GM21423 (cell line): ENCODE data around the gene RHBDD2.
A peak's percentile ranks its signal among the peaks of the same experiment; 100 is the strongest.
"Not testable (repeated sequence)": the region's sequence is repeated elsewhere in the genome, so short reads cannot be mapped to it uniquely, and the experiment has no call there.

Experiments
- ATAC-seq: cut with Tn5 transposase; IDR thresholded peaks from one replicate; pipeline ENCODE4 v1.9.1; 2021; ENCODE audit warnings: mild to moderate bottlenecking, moderate library complexity; ENCODE audit not compliant: unreplicated experiment

RHBDD2 gene

DNA sequence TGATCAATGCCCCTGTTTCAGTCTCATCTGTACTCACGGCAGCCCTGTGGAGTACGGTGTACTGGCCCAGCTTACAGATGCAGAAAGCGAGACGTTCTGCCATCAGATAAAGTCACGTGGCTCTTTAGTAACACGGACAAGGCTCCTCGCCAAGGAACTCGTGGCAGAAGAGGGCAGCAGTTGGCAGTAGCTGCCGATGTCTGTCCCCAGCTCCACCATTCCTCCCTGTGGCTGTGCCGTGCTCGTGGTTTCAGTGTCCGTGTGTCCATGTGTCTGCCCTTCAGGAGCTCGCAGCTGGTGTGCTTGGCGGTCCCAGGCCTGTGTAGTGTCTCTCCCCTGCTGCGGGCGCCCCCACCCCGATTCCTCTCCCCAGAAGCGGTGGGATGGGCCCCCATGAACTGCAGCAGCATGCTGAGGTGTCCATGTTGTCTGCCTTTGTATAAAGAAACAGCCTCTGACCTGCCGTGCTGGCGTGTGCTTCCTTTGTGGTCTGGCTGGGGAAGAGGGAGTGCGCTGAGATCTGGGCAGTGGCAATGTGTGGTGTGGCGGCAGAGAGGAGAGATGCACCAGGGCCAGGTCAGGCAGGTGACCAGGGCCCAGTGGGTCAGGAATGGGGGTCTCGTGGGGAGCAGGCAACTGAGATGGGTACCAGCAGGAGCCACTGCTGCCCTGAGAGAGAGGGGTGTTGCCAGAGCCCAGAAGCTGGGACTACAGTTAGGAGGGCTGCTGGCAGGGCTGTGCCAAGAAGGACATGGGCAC lies 9.8 kb downstream of the RHBDD2 start:
- ATAC-seq, result no peak

- no peak for ATAC-seq
Measured at GRCh38 chr7:75889223-75889825, 10.5 kb downstream of the RHBDD2 start.

DNA sequence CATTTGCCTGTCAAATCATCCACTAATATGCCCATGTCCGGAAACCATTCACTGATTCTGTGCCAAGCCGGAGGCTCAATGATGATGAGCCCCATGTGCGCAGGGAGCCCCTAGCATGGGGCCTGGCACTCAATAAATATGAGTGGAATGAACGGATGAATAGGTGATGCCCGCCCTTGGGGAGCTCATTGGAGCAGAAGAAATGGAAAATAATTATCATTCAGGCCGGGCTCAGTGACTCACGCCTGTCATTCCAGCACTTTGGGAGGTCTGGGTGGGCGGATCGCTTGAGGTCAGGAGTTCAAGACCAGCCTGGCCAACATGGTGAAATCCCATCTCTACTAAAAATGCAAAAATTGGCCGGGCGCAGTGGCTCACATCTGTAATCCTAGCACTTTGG lies 11.0 kb downstream of the RHBDD2 start:
- no peak for ATAC-seq

GRCh38 chr7:75891237-75891636 lies 12.4 kb downstream of the RHBDD2 start:
- not testable (repeated sequence) for ATAC-seq

GRCh38 chr7:75891815-75892411 lies 13.1 kb downstream of the RHBDD2 start:
- ATAC-seq, result no peak

- no peak for ATAC-seq
Measured at GRCh38 chr7:75892634-75893272, 13.9 kb downstream of the RHBDD2 start.

DNA sequence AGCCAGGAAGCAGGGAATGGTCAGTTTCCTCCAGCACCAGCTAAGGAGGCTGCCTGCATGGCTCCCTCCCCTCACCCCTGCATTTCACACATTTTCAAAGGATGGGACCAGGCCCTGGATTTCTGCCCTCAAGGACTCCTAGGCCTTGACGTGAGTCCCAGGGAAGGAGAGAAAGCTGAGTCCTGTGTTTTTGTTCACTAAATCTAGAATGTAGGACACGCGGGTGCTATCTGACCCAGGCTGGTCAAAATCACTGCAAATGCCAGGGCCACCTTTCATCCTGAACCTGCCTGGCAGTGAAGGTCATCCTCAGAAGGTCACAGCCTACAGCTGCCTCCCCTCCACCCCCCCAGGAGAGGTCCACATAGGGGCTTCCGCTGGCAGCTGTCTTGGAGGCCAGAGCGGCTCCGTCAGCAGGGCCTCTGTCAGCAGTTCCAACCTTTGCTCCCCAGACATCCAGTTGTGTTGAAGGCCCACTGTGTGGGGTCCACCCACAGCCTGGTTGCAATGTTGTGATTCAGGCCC lies 18.0 kb downstream of the RHBDD2 start:
- ATAC-seq, result no peak

GRCh38 chr7:75900617-75901315 lies 21.9 kb downstream of the RHBDD2 start:
- no peak for ATAC-seq

GRCh38 chr7:75905785-75906604 lies 27.2 kb downstream of the RHBDD2 start:
- no peak for ATAC-seq

DNA sequence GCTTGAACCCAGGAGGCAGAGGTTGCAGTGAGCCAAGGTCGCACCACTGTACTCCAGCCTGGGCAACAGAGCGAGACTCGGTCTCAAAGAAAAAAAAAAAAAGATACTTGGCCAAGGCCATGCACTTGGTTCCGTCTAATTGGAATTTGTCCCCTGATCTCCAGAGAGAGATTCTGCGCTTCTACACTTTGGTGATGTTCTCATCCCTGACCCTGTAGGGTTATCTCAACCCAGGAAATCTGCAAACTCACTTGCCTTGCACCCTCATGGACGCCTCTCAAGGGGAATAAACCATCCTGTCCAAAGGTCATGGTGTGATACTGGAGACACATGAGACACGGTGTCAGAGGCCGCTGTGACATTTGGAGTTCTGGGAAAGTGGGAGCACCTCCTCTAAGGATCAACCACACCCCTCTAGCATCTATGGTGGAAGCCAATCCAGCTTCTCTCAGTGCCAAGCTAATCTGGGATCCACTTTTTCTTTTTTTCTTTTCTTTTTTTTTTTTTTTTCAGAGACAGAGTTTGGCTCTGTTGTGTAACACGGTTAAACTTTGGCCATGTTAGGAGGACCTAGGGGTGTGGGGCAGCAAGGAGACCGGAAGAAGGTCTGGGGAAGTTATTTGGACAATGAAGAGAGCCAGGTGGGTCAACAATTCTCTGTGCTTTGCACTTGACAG lies 28.3 kb downstream of the RHBDD2 start:
- ATAC-seq, result no peak

GRCh38 chr7:75907668-75908039 lies 28.8 kb downstream of the RHBDD2 start:
- not testable (repeated sequence) for ATAC-seq

DNA sequence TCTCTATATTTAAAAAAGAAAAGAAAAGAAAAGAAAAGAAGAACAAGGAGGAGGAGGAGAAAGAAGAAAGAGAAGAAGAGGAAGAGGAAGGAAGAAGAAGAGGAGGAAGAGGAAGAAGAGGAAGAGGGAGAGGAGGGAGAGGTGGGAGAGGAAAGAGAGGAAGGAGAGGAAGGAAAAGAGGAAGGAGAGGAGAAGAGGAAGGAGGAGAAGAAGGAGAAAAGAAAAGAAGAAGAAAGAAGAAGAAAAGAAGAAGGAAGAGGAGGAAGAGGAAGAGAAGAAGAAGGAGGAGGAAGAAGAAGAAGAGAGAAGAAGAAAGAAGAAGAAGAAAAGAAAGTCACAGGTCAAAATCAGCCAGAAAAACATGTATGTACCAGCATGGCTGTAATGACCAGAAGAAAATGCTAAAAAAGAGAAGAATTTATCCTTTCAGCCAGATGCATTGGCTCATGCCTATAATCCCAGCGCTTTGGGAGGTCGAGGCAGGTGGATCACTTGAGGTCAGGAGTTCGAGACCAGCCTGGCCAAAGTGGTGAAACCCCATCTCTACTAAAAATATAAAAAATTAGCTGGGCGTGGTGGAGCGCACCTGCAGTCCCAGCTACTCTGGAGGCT lies 30.8 kb downstream of the RHBDD2 start:
- ATAC-seq, result no peak

DNA sequence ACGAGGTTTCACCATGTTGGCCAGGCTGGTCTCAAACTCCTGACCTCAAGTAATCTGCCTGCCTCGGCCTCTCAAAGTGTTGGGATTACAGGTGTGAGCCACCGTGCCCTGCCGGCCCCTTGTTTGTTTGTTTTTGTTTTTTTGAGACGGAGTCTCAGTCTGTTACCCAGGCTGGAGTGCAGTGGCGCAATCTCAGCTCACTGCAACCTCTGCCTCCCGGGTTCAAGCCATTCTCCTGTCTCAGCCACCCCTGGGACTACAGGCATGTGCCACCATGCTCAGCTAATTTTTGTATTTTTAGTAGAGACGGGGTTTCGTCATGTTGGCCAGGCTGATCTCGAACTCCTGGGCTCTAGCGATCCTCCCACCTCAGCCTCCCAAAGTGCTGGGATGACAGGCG lies 32.4 kb downstream of the RHBDD2 start:
- ATAC-seq, result not testable (repeated sequence)

DNA sequence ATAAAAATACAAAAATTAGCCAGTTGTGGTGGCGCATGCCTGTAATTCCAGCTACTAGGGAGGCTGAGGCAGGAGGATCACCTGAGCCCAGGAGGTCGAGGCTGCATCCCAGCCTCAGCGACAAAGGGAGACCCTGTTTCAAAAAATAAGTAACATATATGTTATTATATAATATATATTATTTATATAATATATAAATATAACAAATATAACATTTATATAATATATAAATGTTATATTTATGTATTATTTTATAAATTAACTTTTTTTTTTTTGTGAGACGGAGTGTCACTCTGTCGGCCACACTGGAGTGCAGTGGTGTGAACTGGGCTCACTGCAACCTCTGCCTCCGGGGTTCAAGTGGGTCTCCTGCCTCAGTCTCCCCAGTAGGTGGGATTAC lies 34.6 kb downstream of the RHBDD2 start:
- no peak for ATAC-seq

GRCh38 chr7:75914169-75914654 lies 35.4 kb downstream of the RHBDD2 start:
- no peak for ATAC-seq

GRCh38 chr7:75914655-75915415 lies 36.0 kb downstream of the RHBDD2 start, which contains the start of gene POR:
POR (plus strand) TSS chr7:75915155; CDS start chr7:75954002, 38,847 bp downstream.
- ATAC-seq, result peak; percentile 91

DNA sequence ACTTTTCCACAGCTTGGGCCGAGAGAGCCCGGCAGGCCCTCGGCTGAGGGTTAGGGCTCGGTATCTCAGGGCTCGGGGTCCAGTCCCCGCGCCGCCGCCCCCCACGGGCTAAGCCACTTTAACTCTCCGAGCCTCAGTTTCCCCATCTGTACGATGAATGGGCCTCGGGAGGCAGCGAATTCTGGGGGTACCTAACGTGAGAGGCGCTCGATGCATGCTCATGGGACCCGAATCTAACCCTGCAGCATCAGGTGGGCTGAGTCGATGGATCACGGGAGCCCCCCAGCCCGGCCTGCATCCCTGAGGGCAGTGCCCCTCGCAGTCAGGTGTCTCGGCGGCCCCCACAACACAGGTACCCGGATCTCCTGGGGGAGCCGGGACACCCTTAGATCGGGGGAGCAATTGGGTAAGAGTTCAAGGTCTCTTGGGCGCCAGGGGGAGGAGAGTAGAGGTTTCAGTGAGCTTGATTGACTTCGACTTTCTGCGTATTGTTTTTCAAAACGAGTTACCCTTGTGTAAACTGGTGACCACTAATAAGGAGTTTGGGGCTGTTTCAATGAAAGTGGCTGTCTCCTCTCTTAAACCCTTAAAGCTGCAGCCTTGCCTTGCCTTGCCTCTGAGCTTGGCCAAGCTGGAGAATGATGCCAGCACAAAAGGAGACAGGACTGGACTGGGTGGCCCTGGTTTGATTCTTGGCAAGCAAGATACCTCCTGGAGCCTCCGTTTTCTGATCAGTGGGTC lies 36.8 kb downstream of the RHBDD2 start:
- ATAC-seq, result no peak
